Measurements from ENCODE around the gene MEGF11.

Gene MEGF11

DNA sequence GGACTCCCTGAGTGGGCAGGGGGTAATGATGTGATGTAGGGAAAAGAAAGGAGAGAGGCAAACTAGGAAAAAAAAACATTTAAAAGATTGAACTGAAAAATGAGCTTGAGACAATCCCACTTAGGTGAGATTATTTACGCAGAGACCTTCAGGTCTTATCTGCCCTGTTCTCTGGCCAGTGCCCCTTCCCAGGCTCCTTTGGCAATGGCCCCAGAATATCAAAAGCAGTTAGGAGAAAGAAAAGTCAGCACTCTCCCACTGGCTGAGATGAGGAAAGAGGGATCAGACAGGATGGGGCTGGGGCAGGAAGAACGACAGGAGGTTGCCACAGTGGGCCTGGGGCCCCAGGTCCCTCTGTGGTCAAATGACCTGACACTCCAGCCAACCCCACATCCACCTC is 105.4 kb downstream of the MEGF11 start:
- no peak for DNase-seq

DNA sequence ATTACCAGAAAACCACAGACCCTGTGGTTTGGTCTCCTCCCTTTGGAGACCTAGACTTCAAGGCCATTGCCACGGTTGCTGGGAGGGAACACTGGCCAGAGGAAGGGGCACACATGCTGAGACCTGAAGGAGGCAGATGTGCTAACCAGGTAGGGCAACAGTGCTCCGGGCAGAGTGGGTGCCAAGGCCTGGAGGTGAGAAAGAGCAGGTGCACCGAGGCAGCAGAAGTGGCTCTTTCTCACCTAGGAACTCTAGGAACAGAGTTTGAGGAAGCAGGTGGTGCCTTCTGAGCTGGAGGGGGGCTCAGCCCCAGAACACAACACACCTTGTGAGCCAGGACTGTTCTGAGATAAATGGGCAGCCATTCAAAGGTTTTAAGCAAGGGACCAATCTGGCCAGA is 106.1 kb downstream of the MEGF11 start:
- DNase-seq, result no peak

DNA sequence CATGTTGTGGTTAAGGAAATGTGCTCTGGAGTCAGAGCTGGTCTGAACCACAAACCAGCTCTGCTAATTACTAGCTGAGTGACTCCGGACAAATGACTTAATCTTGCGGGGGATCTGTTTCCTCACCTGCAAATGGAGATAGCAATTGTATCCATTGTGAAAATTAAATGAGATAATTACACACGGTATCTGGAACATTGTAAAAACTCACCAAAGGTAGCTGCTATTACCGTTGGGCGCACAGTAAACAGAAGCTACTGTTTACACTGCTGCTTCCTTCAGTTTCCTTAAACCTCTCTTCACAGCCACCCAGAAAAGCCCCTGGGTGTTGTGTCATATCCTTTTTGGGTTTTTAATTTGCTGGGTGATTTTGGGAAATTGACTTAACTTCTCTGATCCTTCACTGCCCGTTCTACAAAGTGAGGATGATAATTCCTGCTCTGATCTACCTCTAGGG is 107.8 kb downstream of the MEGF11 start:
- DNase-seq, result no peak

DNA sequence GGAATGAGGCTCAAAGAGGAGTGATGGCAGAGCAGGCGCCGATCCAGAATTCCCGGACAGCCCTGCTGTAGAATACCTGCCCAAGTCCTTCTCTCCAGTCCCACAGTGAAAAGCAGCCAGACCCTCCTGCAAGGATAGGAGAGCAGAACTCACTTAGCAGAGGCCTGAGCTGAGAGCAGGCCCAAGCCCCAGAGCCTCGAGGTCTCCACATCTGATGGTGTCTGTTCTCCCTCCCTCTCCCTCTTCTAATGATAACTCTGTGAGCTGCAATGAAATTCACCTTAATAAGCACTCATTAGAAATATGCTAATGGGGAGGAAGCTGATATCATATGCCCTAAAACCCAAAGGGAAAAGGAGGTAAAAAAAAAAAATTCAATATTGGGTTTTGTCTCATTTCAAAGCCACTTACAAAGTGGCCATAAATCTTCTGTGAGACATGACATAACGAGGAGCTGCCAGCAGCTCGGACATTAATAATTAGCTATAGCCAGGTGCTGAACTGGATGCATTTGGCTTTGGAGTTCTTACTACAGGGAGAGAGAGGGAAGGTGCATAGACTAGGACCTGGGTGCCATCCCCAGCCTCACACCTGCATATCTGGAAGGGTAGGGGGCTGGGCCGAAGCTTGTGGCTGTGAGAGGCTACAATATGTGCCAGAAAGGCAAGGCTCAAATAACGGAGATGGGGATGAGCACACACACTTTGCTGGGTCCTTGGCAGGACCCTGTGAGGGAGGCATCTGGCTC is 108.4 kb downstream of the MEGF11 start:
- no peak for DNase-seq

DNA sequence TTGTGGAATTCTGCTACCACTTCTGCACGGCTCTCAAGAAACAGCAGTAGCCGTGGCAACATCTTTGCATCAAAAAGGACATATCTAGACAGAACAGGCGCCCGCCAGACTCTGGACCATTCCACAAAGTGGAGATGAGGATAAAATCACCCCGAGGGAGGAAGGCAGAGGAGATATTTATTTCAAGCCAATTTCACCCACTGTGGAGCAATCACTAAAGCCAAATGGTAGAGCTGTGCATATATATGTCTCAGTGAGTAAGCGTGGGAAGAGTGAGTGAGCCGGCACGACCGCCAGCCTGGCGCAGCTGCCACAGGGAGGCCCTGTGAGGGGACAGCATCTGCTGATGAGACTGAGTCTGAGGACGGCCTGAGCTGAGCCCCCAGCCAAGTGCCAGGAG is 111.3 kb downstream of the MEGF11 start:
- DNase-seq, result no peak

DNA sequence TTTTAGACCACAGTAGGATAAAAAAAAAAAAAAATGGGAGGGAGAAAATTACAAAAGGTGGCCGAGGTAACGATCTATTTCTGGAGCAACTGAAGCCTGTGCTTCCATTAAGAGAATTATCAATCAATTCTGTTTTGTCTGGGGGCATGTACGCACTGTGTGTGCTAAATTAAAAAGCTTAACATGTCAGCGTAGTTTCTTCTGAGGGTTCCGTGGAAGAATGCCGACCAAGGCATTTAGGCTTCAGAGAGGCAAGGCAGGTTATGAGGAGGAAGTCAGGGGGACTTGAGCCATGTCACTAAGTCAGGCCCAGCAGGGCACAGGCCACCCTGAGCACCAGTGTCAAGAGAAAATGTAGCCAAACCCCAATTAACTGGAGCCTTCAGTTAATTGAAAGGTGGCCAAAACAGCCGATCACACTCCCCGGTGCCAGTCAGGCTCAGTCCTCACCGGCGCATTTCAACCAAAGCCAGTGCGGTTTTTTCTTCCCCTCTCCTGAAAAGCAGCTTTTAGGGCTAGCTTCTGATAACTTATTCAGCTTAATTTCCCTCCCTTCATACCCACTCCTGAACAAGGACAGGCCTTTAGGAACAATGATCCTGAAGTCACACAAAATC is 113.9 kb downstream of the MEGF11 start:
- no peak for DNase-seq

DNA sequence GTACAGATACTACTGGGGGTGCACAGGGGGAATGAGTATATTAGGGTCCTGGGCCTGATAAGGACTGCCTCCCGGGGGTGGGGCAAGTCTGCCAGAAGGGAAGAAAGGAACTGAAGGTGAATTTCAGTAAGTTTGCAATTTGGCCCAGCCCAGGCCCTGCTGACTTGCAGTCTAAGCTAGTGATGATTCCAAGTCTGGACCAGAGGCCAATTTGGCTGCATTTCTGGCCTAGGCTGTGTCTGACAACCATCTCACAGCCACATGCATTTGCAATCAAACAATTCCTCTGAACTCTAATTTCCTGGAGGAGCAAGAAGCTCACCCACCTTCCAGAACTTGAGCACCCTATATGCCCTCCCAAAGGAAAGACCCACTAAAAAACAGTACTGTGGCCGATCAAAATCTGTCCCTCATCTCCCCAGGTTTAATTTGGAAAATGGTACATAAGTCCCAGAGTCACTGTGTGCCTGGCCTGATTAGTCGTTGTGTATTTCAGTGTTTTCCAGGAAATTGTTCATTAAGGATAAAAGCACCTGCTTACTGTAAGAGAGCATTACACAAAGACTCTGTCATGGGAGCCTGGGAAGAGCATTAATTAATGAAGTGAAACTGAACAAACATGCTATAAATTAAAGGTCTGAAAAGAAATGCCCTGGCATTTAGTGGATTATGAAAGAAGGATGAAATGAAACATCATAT is 114.5 kb downstream of the MEGF11 start:
- peak in 1 of 56 donors; percentile 7 for DNase-seq

DNA sequence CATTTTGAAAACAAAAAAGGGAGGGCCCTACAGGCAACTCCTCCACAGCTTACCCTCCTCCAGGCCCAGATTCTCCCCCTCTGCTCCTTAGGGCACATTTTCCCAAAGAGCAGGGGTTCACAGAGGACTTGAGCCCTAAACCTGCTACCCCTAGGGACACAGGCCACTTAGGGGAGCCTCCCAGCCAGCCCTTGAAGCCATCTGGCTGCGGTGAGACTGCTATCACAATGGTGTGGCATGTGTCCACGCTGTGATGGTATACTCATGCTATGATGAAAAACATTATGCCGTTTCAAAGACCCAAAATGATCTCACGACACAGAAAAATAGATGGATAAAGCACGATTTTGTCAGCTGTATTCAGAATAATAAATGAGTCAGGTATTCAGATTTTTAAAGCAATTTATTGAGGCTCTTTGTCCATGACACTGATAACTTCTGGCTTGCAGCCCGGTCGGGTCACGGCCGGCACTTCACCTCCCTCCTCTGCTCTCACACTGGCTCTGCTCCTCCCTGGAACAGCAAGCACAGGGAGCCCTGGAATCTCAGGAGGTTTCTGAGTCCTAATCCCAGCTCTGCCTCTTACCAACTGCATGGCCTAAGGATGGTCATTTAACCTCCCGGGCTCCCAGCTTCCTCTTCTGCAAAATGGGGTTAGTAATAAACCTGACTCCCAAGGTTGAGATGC is 115.3 kb downstream of the MEGF11 start:
- DNase-seq, result no peak

DNA sequence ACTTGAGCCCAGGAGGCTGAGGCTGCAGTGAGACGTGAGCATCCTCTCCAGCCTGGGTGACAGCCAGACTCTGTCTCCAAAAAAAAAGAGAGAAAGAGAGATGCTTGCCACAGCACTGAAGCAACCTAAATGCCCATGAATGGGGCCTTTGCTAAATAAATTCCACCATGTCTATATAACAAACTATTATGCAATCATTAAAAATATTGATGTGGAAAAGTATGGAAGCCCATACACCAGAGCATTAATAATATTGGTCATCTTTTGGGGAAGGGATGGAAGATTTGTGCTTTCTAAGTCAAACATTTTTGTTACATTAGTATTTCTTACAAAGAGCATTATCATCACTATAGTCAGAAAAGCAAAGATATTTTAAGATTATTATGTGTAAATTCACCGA is 116.6 kb downstream of the MEGF11 start:
- DNase-seq, result no peak

DNA sequence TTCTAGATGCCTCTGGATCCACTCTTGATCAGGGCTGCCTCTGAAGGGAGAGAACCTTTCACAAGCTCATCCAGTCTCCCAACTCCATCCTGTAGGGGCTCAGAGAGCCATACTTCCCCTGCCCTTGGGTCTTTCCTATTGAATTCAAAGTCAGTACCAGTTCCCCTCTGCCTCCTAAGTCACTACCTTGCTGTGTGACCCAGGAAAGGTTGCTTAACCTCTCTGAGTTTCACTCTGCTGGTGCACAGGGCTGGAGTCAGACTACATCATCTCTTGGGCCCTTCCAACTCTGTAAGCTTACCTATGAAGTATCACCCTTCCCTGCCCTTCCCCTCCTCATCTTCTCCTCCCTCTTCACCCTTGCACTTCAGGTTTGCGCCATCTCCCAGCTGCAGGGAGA is 117.9 kb downstream of the MEGF11 start:
- DNase-seq, result no peak

DNA sequence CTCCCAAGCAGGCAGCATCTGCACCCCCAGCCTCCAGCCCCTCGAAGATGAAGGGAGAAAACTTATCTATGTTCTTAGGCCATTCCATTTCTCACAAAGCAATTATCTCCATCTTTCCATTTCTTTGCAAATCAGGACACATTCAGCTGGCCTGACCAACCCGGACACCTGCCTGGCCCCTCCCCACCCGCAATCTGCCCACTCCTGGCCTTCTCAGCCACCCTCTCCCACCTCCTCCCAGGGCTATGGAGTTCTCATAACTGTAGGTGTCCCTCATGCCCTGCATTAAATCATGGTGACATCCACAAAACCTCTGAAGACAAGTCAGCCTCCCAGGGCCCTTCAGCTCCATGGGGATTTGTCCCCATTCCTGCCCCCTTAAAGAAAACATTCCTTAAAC is 119.3 kb downstream of the MEGF11 start:
- DNase-seq, result no peak

DNA sequence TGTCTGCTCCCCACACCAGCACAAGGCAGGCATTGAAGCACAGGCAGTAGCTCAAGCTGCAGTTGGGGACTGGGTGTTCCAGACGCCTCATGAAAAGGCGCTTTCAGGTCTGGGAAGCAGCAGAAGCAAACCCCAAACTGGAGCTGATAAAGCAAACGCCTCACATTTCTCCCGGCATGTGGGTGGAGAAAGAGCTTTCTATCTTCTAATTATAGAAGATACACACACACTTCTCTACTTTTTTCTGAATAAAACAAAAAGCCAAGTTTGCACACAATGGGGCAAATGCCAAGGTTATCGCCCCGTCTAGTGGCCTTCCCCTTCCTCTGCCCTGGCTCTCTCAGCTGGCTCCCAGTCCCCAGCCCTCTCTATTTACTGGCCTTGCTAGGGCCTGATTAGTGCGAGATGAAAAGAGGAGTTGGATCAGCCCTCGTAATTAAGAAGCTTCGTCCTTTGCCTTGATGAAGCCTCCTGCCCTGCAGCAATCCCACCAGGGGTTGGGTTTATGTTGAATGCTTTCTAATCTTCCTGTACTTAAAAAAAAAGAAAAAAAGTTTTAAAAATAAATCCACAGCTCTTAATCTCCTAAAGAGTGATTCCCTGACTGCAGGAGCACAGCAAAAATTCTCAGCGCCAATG is 120.2 kb downstream of the MEGF11 start:
- DNase-seq, result peak in 53 of 56 donors; percentile 17 to 88 (median 70)

DNA sequence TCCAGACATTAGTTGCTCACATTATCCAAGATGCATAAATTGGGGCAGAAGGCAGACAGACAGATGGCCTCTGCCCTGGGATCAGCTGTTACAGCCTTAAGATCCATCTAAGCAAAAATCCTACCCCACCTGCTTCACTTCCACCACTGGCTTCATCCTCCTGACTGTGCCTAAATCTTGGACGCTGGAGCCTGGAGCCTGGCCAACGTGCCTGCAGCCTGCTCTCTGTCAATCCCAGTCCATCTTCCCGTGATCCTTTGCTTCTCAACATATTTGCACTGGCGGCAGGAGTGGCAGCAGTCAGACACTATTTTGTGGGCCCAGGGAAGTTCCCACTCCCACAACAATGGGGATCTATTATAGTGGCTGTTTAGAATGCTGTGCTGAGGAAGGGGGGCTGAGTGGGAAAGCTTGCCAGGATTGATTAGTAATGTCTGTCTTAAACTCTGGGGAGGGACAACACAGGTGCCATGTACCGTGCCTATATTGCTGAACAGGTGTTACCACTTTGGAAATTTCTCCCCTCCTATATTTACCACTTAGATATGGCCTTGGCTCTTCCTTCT is 121.2 kb downstream of the MEGF11 start:
- DNase-seq, result peak in 5 of 56 donors; percentile 12 to 59 (median 15)

DNA sequence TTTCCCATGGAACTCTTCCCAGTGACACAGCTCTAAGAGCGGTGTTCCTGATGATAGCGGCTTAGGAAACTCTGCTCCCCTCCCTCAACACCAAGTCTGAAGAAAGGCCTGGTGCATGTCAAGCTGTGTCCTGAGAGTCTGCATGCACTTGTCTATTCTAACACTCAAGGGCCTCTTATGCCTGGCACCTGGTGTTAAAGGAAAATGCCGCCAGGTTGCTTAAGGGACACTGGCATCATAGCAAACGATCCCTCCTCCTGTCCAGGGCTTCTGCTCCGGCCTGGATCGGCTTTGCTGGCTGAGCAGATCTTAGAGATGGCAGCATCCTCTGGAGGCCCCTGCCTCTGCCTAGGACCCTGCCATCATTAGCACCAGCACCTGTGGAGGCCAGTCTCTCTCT is 121.7 kb downstream of the MEGF11 start:
- DNase-seq, result no peak

DNA sequence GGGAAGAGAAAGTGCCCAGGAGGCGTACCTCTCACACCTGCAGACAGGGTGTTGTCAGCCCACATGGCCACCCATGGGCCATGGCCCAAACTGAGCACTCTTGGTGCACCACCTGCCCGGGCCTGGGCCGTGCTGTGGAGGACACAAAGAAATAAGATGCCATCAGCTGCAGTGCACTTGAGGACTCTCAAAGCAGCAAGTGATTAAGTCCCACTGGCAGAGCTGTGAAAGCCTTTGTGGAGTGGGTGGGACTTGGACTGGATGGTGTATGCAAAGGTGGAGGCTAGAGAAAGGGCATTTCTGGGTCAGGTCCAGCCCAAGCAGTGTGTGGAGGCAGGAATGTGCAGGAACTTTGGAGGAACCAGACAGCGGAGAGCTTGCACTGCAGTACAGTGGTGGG is 122.3 kb downstream of the MEGF11 start:
- no peak for DNase-seq

DNA sequence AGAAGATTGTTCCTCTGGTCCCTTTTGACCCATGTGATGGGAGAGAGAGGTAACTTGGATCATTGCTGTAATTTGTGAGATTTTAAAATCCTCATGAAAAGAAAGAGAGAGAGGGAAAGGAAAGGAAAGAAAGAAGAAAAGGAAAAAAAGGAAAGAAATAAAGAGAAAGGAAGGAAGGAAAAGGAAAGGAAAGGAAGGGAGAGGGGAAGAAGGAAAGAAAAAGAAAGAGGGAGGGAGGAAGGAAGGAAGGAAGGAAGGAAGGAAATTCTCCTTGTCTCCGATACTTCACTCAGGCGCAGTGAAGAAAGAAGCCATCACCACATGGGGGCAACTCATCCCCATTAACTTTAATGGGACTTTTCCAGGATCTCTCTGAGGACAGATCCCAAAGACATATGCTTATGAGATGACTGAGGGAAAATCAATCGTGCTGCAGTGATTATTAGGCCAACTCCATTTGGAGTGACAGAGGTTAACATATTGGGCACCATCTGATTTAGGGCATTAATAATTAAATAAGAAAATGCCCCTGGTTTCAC is 123.0 kb downstream of the MEGF11 start:
- no peak for DNase-seq

DNA sequence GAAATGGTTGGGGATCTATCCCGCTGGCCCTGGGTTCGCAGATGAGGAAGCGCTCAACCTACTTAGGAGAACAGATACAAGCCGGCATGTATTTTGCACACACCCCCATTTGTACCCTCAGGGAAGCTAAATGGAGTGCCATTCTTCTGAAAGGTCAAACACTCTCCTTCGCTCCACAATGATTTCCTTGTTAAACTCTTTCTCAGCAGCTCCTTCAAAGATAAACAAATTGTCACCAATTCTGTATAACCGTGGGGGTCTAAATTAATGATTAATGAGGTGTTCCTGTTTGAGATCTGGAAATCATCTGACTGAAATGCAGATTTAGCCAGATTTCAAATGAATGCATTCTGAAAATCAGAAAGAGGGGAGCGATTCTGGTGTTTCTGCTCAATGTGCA is 124.0 kb downstream of the MEGF11 start:
- DNase-seq, result no peak

DNA sequence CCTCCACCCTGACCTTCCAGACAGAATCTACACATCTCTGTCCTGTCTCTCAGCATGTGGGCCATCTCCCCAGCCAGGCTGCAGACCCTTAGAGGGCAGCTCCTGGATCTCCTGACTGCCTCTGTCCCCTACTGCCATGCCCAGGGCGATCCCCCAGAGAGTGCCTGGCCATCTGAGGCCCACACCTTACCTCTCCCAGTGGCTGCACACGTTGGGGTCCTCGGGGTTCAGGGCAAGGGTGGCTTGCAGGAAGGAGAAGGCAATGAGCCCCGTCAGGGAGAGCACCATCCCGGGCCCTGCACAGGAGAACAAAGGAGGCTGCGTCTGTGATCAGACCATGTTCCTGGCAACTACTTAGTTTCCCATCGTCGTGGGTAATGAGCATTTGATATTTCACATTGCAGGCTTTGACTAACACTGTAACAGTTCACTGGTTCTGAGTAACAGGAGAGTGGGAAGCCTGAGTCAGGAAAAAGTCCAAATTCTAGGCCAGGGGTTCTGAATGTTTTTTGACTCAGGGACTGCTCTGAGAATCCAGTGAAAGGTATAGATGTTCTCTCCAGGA is 125.4 kb downstream of the MEGF11 start:
- DNase-seq, result no peak

DNA sequence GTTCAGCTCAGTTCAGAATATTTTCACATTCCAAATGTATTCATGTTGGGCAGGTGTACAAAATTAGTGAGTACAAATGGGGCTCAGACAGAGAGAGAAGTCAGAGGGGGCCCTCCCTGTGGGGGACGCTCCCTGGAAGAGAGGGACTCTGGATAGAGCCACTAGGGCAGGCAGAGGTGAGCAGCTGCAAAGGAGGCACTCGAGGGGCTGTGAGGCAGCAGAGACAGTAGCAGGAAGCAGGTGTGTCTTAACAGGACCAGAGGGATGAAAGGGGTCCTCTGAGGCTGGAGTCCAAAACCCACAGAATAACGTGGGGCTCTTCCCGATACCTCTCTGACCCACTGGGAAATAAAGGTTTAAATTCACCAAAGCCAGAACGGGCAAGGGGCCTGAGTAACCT is 127.1 kb downstream of the MEGF11 start:
- DNase-seq, result no peak

DNA sequence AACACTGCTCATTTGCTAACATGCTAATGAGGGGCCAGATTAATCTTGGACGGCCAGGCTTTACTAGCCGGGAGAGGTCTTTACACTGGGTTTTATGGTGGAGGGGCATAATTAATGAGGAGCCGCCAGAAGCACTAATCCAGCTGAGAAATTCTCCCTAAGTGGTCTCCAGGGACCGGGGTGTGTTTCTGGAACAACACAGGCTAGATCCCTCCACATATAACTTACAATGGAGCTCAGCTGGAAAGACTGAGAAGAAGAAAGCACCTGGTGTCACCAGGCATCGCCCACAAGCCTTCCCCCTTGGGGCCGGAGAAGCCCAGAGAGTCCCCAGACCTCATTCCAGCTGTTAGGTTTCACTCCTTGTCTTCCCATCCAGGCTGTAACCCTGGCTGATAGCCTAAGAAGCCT is 127.5 kb downstream of the MEGF11 start:
- DNase-seq, result no peak

DNA sequence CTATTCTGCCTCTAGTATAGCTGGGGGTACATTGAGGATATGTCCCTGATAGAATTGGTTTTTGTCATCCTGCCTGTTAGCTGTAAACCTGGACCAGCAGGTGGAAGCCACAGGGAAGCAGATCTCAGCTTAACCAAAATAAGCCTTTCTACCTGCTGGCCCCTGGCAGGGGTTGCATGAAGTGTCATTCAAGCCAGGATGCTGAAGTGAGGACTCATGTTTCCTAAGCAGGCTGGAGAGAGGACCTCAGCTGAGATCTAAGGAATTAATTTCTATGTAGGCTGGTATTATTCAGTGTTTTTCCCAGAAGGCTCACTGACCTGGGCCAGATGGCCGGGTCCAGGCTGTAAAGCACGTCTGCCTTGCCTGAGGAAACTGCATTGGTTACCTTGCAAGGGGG is 128.9 kb downstream of the MEGF11 start:
- no peak for DNase-seq

All from nucleus accumbens (tissue), 56 donors.